ENCODE data around the gene GRPEL1.
"Not testable (repeated sequence)": the region's sequence is repeated elsewhere in the genome, so short reads cannot be mapped to it uniquely, and the experiment has no call there.

The GRPEL1 gene

GRCh38 chr4:7092026-7092425 lies 24.2 kb upstream of the GRPEL1 start:
- DNase-seq (ENCODE audit: low read depth in 3 of 3): no peak

DNA sequence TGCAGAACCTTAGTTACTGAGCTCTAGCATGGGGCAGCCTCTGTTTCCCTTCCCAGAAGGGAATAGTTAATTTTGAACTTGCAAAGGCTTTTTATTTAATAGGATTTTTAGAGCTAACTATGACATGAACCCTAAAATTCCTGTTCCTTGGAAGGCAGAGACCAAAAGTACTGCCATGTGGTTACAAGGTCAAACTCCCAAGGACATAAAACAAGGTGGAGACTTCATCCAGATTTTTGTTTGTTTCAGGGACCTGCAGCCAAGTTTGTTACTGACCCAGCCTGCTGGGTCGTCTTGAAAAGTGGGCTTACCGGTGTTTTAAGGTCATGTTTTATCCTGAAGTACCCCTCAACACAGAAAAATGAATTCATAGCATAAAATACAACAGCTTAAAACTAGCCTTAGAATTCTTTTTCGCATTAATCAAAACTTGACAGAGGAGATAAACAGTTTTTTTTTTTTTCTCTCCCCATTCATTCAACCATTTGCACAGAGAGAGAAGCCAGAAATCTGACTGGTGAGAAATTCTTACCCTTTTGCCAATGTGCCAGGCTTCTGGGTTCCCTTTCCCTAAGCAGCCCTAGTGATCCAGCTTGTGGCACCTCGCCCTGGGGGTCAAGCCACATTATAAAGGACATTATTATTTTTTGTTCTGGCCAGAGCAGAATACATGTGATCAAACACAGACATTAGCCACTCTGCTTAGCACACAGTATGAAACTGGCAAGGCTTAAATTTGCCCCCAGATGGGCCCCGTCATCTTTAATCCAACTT lies 21.5 kb upstream of the GRPEL1 start:
- DNase-seq (ENCODE audit: low read depth in 3 of 3): no peak

DNA sequence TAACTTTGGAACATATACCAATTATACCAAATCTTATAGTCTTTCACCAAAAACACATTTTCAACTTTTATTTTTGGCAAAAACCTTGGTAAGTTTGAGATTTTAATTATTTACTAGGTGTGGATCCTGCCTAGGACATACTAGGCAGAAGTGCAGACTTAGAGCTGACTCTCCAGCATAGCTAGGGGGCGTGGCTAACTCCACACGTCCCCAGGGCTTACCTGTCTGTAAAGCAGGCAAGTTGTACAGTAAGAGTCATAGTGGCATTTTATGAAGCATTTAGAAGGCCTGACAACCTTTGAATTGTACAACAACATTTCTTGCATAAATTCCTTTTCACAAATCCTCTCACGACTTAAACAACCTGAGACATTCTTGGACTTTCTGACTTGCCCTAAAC lies 19.2 kb upstream of the GRPEL1 start:
- no peak for DNase-seq (ENCODE audit: low read depth in 3 of 3)

GRCh38 chr4:7086384-7086783 lies 18.5 kb upstream of the GRPEL1 start:
- no peak for DNase-seq (ENCODE audit: low read depth in 3 of 3)

GRCh38 chr4:7084564-7084961 lies 16.7 kb upstream of the GRPEL1 start:
- DNase-seq (ENCODE audit: low read depth in 3 of 3): not testable (repeated sequence)

- no peak for DNase-seq (ENCODE audit: low read depth in 3 of 3)
Measured at GRCh38 chr4:7083597-7084563, 16.0 kb upstream of the GRPEL1 start.

- DNase-seq (ENCODE audit: low read depth in 3 of 3): not testable (repeated sequence)
Measured at GRCh38 chr4:7079909-7080308, 12.0 kb upstream of the GRPEL1 start.

DNA sequence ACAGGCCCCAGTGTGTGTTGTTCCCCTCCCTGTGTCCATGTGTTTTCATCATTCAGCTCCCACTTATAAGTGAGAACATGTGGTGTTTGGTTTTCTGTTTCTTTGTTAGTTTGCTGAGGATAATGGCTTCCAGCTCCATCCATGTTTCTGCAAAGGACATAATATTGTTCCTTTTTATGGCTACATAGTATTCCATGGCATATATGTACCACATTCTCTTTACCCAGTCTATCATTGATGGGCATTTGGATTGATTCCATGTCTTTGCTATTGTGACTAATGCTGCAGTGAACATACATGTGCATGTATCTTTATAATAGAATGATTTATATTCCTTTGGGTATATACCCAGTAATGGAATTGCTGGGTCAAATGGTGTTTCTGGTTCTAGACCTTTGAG lies 11.6 kb upstream of the GRPEL1 start:
- DNase-seq (ENCODE audit: low read depth in 3 of 3): not testable (repeated sequence)

DNA sequence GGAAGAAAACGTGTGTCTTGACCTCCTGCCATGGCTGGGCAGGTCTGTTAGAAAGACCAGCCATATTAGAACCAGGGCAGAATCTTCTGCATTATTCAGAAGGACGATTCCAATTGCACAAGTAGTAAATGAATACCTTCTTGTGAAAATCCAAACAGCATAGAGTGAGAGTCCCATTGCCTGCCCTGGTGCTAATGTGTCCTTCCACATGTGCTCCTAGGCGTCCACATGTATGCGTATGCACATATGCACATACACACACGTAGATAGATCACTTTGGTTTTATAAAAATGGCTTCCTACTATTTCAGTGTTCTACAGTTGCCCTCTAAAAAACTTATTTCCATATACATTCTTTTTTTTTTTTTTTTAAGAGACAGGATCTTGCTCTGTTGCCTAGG lies 10.2 kb upstream of the GRPEL1 start:
- no peak for DNase-seq (ENCODE audit: low read depth in 3 of 3)

GRCh38 chr4:7077371-7077770 lies 9.5 kb upstream of the GRPEL1 start:
- DNase-seq (ENCODE audit: low read depth in 3 of 3): no peak

- no peak for DNase-seq (ENCODE audit: low read depth in 3 of 3)
Measured at GRCh38 chr4:7076696-7077082, 8.8 kb upstream of the GRPEL1 start.

GRCh38 chr4:7075962-7076695 lies 8.3 kb upstream of the GRPEL1 start:
- no peak for DNase-seq (ENCODE audit: low read depth in 3 of 3)

GRCh38 chr4:7074426-7074825 lies 6.6 kb upstream of the GRPEL1 start:
- DNase-seq (ENCODE audit: low read depth in 3 of 3): no peak

GRCh38 chr4:7073526-7074390 lies 5.9 kb upstream of the GRPEL1 start:
- DNase-seq (ENCODE audit: low read depth in 3 of 3): no peak

GRCh38 chr4:7073059-7073458 lies 5.2 kb upstream of the GRPEL1 start:
- DNase-seq (ENCODE audit: low read depth in 3 of 3): no peak

- DNase-seq (ENCODE audit: low read depth in 3 of 3): peak; percentile 71 to 82 (median 77)
Measured at GRCh38 chr4:7070729-7071511, 3.1 kb upstream of the GRPEL1 start.

DNA sequence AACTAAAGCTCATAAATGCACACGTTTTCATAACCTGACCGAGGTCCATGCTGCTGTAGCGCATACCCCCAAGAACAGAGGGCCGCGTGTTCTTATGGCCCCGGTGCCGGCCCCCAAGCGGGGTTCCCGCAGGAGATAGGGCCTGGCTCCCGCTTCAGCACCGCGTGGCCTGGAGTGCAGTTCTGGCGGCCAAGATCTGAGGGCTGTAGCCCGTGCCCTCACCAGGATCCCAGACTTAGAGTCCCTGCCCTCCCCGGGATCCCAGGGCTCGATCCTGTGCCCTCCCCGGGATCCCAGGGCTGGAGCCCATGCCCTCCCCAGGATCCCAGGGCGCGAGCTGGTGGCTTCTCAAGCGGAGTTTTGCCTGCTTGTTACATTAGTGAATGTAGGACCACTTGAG lies 1.0 kb upstream of the GRPEL1 start:
- no peak for DNase-seq (ENCODE audit: low read depth in 3 of 3)

DNA sequence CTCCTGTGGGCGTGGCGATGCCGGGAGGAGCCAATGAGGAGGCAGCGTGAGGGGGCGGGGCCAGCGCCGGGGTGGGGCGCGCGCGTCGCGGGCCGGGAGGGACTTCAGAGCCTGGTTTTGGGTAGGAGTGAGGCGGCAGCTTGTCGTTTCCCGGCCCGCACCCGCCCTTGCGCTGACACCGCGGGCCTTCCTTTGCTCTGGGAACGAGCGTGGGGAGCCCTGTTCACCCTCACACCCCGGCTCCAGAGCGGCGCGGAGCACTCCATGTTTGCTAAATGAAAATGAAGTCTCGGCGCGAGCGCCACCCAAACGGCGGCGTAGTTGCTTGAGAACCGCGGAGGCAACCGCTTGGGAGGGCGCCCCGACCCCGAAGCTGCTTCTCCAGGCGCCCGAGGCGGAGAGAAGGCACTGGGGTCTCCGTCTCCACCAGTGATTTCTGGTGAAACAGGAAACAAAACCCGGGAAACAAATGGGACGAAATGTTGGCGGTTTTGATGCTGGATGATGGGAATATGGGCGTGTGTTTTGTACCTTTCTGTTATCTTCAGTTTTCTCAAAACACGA lies 497 bp upstream of the GRPEL1 start:
- DNase-seq (ENCODE audit: low read depth in 3 of 3): no peak

- DNase-seq (ENCODE audit: low read depth in 3 of 3): no peak
Measured at GRCh38 chr4:7067126-7067451, 775 bp downstream of the GRPEL1 start.

DNA sequence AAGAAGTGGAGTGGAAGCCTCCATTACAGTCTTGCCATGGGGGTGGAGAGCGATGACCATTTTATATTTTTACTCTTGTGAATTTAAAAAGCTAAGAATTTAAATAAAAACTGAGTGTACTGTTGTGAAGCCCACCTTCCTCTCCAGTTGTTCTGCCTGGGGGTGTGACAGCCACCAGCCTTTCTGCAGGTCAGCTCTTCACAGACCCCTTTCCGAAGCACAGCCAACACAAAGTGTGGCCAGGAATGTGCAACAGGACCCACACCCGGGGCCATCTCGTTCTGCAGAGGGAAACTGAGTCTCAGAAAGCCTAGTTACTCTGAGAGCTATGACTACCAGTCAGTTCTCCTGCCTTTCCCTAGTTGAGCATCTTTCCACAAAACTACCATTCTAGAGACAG lies 1.4 kb downstream of the GRPEL1 start:
- DNase-seq (ENCODE audit: low read depth in 3 of 3): no peak
